HUDEP-2 (cell line): ENCODE data around the gene SOBP.

Experiments
- DNase-seq, 76 experiments: peaks; one replicate each; lab custom pipeline; 2025; ENCODE audit not compliant: unreplicated experiment in 76 of 76; lab: John Stamatoyannopoulos, UW

SOBP gene

GRCh38 chr6:107578642-107579341 lies 88.9 kb downstream of the SOBP start:
- no peak for DNase-seq

GRCh38 chr6:107579456-107580056 lies 89.6 kb downstream of the SOBP start:
- no peak for DNase-seq

- no peak for DNase-seq
Measured at GRCh38 chr6:107582086-107582485, 92.2 kb downstream of the SOBP start.

GRCh38 chr6:107584726-107585125 lies 94.8 kb downstream of the SOBP start:
- DNase-seq: no peak

GRCh38 chr6:107585815-107586435 lies 96.0 kb downstream of the SOBP start:
- no peak for DNase-seq

- no peak for DNase-seq
Measured at GRCh38 chr6:107587451-107587850, 97.5 kb downstream of the SOBP start.

- no peak for DNase-seq
Measured at GRCh38 chr6:107589199-107589598, 99.3 kb downstream of the SOBP start.

GRCh38 chr6:107589934-107590333 lies 100.0 kb downstream of the SOBP start:
- no peak for DNase-seq

GRCh38 chr6:107590378-107590777 lies 100.5 kb downstream of the SOBP start:
- DNase-seq: no peak

GRCh38 chr6:107591346-107591745 lies 101.4 kb downstream of the SOBP start:
- DNase-seq: no peak

GRCh38 chr6:107592806-107593205 lies 102.9 kb downstream of the SOBP start:
- no peak for DNase-seq

- no peak for DNase-seq
Measured at GRCh38 chr6:107594736-107595135, 104.8 kb downstream of the SOBP start.

- DNase-seq: no peak
Measured at GRCh38 chr6:107598091-107598490, 108.2 kb downstream of the SOBP start.

GRCh38 chr6:107599043-107599442 lies 109.1 kb downstream of the SOBP start:
- DNase-seq: no peak

- no peak for DNase-seq
Measured at GRCh38 chr6:107600121-107600520, 110.2 kb downstream of the SOBP start.

- DNase-seq: no peak
Measured at GRCh38 chr6:107600936-107601335, 111.0 kb downstream of the SOBP start.

GRCh38 chr6:107601406-107601805 lies 111.5 kb downstream of the SOBP start:
- no peak for DNase-seq

- no peak for DNase-seq
Measured at GRCh38 chr6:107602321-107603005, 112.5 kb downstream of the SOBP start.

GRCh38 chr6:107603006-107603370 lies 113.1 kb downstream of the SOBP start:
- DNase-seq: no peak

GRCh38 chr6:107604549-107604948 lies 114.6 kb downstream of the SOBP start:
- DNase-seq: no peak

- DNase-seq: no peak
Measured at GRCh38 chr6:107606407-107606806, 116.5 kb downstream of the SOBP start.

- no peak for DNase-seq
Measured at GRCh38 chr6:107607116-107607515, 117.2 kb downstream of the SOBP start.
